ENCODE data around the gene GLRX3.

GRCh38 chr10:130218181-130218641, 82.0 kb downstream of the GLRX3 start:
- TF ChIP-seq CTCF (IDR thresholded peaks at IDR 0.05; ENCODE audit: insufficient read depth, low read depth, low read length) (no peak), EZH2 (IDR thresholded peaks at IDR 0.05; ENCODE audit: insufficient read depth, low read length) (no peak)

Measured in astrocyte (in vitro differentiated cells and primary cell).